ENCODE data around the gene NDC80. TPM values are rescaled to one million over a fixed set of nuclear protein-coding genes. Genes with fewer than 3 reads are reported as not detected.
A peak's percentile ranks its signal among the peaks of the same experiment; 100 is the strongest.

The NDC80 gene
- total RNA-seq, 1 donor from 2014 or later: 0.55 TPM

DNA sequence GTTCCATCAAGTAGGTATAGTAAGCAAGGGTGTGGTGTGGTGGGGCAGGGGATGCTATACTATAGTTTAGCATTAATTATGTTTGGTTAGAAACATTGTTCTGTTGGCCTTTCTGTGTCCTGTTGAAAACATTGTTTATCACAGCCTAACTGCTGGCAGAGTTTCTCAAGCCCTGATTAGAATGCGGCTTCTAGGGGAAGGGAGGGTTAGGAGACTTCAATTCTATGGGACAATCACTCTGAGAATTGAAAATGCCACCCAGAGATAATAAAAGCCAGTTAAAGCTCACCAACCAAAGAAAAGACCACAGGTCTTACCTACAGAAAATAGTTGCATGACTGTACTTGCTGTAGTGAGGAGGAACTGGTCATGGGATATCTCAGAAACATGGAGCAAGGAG is 64.2 kb downstream of the NDC80 start:
- Histone ChIP-seq H3K9me3 (replicated peaks) (no peaks in the 10 kb centered on the region), H3K4me3 (no peak overlapping the region), H3K36me3 (no peaks in the 10 kb centered on the region), H3K27ac (replicated peaks) (peak overlapping the region; percentile 81), H3K4me1 (peaks cover 23% of the 10 kb centered on the region), H3K27me3 (ENCODE audit: low read depth) (no peaks in the 10 kb centered on the region)
- intact Hi-C loops (cut with micrococcal nuclease): no loop called here
- TF ChIP-seq, protein P1, sequence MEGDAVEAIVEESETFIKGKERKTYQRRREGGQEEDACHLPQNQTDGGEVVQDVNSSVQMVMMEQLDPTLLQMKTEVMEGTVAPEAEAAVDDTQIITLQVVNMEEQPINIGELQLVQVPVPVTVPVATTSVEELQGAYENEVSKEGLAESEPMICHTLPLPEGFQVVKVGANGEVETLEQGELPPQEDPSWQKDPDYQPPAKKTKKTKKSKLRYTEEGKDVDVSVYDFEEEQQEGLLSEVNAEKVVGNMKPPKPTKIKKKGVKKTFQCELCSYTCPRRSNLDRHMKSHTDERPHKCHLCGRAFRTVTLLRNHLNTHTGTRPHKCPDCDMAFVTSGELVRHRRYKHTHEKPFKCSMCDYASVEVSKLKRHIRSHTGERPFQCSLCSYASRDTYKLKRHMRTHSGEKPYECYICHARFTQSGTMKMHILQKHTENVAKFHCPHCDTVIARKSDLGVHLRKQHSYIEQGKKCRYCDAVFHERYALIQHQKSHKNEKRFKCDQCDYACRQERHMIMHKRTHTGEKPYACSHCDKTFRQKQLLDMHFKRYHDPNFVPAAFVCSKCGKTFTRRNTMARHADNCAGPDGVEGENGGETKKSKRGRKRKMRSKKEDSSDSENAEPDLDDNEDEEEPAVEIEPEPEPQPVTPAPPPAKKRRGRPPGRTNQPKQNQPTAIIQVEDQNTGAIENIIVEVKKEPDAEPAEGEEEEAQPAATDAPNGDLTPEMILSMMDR (IDR thresholded peaks at IDR 0.05; ENCODE audit: borderline replicate concordance): no peak
- DNase-seq: no peak

DNA sequence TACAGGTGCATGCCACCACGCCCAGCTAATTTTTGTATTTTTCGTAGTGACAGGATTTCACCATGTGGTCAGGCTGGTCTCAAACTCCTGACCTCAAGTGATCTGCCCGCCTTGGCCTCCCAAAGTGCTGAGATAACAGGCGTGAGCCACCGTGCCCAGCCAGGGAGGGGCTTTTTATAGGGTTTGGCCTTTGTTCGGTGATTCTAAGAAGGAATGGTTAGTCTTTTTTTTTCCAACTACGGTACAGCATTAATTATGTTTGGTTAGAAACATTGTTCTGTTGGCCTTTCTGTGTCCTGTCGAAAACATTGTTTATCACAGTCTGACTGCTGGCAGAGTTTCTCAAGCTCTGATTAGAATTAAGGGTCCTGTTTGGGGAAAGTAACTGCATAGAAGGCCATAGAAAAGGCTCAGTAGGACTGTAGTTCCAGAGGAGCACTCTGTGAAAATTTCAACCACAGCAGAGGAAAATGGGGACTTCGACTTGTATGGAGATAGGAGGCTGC is 64.8 kb downstream of the NDC80 start:
- intact Hi-C loops (cut with micrococcal nuclease): no loop called here
- Histone ChIP-seq H3K36me3 (no peaks in the 10 kb centered on the region), H3K4me3 (peak overlapping the region; percentile 29), H3K27me3 (ENCODE audit: low read depth) (no peaks in the 10 kb centered on the region), H3K4me1 (peaks cover 28% of the 10 kb centered on the region), H3K27ac (replicated peaks) (peak overlapping the region; percentile 81), H3K9me3 (replicated peaks) (no peaks in the 10 kb centered on the region)
- DNase-seq: no peak
- TF ChIP-seq, protein P1 (IDR thresholded peaks at IDR 0.05; ENCODE audit: borderline replicate concordance): no peak

DNA sequence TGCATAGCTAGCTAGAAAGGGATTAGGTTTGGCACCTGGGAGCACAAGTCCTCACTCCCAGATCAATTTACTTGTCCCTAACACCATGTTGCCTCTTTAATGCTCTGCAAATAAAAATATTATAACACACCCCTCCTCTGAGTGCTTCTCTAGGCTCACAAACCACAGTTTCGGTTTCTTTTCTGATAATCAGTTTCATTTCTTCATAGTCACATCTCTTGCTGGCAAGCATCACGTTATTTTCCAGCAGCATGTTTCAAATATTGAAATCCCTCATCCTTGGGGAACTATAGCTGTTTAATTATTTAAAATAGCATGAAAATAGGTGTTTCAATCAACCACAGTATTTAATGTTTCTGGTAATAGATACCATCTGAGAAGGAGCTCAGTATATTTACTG is 70.3 kb downstream of the NDC80 start:
- Histone ChIP-seq H3K4me1 (peaks cover 21% of the 10 kb centered on the region), H3K36me3 (no peaks in the 10 kb centered on the region), H3K27me3 (ENCODE audit: low read depth) (no peaks in the 10 kb centered on the region), H3K27ac (replicated peaks) (peak overlapping the region; percentile 72), H3K4me3 (peak overlapping the region; percentile 38), H3K9me3 (replicated peaks) (no peaks in the 10 kb centered on the region)
- intact Hi-C loops (cut with micrococcal nuclease): no loop called here
- no peak for DNase-seq
- TF ChIP-seq, protein P1 (IDR thresholded peaks at IDR 0.05; ENCODE audit: borderline replicate concordance): no peak

DNA sequence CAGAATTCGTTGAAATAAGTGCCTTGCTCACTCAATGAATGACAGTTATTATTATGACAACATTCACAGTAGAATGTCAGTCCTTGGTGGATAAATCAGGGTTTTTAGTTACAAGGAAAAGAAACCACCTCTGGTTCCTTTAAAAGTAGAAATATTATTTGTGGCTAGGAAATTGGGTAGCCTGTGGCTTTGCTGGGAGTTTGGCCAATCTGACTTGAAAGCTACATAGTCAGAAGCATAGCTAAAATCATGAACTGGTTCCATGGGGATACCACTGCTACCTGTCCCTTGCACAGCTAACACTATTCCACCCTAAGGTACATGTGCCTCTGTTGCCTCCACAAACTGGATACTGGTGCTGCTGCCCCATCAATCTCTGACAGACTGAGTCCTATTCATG is 71.4 kb downstream of the NDC80 start:
- intact Hi-C loops (cut with micrococcal nuclease): no loop called here
- Histone ChIP-seq H3K4me1 (peaks cover 13% of the 10 kb centered on the region), H3K27ac (replicated peaks) (no peak overlapping the region), H3K36me3 (no peaks in the 10 kb centered on the region), H3K9me3 (replicated peaks) (no peaks in the 10 kb centered on the region), H3K4me3 (no peak overlapping the region), H3K27me3 (ENCODE audit: low read depth) (no peaks in the 10 kb centered on the region)
- no peak for DNase-seq
- TF ChIP-seq, protein P1 (IDR thresholded peaks at IDR 0.05; ENCODE audit: borderline replicate concordance): no peak

DNA sequence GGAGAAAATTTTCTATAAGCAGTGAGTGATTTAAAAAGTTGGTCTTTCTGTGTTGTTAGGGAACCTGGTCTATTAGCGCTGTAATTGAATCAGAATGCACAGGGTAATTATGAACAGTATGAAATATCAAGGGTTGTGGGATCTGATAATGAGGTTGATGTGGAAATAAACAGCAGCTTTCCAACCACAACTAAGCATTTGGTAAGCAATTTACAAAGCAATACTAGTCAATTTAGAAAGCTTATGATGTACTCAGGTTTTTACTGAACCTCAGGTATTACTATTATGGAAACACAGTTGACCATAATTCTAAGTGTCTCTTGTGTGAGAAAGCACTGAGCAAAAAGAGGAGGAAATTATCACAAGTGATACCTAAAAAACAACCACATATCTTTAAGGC is 73.2 kb downstream of the NDC80 start:
- DNase-seq: no peak
- peaks cover 13% of the 10 kb centered on the region for H3K4me1 ChIP-seq
- intact Hi-C loops (cut with micrococcal nuclease): no loop called here
- no peaks in the 10 kb centered on the region for H3K36me3 ChIP-seq
- TF ChIP-seq, protein P1 (IDR thresholded peaks at IDR 0.05; ENCODE audit: borderline replicate concordance): no peak
- H3K27me3 ChIP-seq (ENCODE audit: low read depth): no peaks in the 10 kb centered on the region
- H3K27ac ChIP-seq (replicated peaks): no peak overlapping the region
- H3K9me3 ChIP-seq (replicated peaks): no peaks in the 10 kb centered on the region
- H3K4me3 ChIP-seq: no peak overlapping the region
